Measurements from ENCODE around the gene NOTCH1.

NOTCH1 gene

DNA sequence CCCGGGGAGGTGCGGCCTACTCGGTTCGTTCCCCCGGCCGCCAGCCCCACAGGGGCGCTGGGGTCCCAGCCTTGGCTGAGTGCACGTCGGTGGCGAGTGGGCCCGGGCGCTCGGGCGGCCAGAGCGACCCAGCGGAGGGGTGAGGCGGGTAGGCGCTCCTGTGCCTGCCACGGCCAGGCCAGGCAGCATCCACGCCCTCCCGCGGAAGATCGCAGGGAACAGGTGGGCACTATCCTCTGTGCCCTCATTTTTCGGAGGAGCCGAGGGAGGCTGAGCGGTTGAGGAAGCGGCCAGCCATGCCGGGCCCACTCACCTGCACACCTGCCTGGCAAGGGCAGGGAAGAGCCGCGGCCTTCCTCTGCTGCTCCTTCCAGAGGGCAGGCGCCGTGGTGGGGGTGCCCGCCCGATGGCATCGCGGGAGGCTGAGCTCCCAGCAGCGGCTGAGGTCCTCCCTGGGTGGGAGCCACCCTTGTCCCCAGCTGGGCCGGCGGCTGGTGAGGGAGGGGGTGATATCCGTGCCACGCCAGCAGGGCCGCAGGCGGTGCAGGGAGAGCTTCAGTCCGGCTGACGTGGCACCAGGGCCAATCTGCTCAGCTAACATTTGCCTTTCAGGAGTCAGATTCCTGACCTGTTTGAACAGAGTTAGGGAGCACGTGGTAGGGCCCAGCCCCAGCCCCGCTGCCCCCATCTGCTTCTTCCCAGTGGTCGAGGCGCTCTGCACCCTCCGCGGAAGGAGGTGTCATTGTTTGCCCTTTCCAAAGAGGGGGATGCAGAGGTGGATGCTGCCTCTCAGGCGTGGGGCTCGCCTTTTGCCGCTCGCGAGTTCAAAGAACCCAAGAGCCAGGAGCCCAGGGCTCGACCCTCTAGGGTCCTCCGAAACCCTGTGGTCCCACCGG is 61.4 kb downstream of the NOTCH1 start:
- no peak for DNase-seq (ENCODE audit: low spot score)

GRCh38 chr9:136483589-136484152 is 62.2 kb downstream of the NOTCH1 start:
- peak; percentile 94 for DNase-seq (ENCODE audit: low spot score)

DNA sequence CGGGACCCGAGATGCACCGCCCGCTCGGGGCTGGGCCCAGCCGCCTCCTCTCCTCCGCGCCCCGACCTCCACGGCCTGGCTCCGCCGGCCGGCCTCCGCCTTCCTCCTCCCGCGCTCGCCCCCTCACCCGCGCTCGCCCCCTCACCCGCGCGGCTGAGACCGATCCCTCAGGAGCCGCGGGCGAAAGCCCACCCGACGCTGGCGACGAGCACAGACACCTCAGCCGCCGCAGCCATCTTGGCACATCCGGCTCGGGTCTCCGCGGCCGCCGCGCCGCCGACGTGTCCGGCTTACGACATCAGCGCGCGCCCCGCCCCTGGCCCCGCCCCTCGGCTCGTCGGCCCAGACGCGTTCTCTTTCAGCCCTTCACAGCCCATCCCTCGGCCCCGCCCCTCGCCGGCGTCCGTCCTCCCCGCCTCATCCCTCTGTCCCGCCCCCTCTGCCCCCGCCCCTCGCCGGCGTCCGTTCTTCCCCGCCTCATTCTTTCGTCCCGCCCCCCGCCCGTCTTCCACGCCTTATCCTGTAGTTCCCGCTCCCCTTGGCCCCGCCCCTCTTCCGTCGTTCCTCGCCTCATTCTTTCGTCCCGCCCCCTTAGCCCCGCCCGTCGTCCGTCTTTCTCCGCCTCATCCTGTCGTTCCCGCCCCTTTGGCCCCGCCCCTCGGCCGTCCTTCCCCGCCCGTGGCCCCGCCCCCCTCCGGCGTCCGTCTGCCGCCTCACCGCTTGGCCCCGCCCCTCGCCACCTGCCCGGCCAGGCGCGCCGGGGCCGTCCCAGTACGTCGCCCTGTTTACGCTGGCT is 62.9 kb downstream of the NOTCH1 start, which contains the start of gene SEC16A:
SEC16A (minus strand) TSS at position 248 of the 796 bp plus-strand sequence. CDS start 5,425 bp downstream, outside the sequence.
- DNase-seq (ENCODE audit: low spot score): peak; percentile 99

- peak; percentile 55 for DNase-seq (ENCODE audit: low spot score)
Observed at GRCh38 chr9:136482046-136482792, 63.6 kb downstream of the NOTCH1 start.

DNA sequence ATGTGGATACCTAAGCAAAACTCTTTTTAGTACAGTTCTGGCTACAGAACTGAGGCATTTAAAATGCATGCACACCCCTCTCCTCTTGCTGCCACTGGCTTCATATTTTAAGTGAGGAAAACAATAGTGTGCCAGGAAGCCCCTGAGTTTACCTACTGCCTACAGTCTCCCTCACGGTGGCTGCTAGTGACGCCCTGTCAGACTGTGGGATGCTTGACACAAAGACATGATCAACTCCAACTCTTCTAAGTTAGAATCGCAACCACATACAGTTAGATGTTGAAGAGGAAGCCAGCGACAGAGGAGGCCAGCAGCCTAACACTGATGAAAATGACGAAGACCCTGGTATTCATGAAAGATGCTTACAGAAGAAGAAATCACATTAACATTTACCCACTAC is 64.3 kb downstream of the NOTCH1 start:
- DNase-seq (ENCODE audit: low spot score): no peak

DNA sequence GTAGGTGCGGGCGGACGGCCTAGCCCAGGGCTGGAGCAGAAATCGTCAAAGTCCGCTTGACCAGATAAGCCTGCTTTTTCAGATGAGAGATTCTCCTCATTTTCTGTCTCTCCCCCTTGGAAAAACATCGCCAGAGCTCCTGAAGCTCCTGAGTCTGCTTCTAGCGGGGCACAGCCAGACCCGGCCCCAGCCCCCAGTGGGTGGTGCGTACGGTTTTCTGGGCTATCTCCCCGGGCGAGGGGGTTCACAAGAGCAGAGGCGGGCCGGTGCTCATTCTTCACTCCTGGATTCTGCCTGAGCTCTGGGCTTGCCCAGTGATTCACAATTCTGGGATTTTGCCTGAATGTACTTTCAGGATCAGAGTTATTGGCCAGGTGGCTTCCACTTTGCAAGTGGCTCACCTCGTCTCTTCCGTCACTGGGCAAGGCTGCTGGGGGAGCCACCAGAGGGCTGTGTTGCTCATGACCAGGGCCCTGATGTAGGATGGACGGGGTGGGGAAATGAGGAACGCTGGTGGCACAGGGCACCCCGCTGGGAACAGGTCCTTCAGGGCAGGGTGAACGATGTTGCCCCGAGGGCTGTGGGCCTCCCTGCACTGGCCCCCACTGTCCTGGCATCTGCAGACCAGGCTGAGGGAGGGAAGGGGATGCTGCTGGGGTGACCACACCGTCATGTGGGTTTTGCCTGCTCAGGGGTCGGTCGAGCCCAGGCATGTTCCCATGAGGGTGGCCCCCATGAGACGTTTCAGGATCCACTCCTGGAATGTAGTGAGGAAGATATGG is 69.3 kb downstream of the NOTCH1 start:
- no peak for DNase-seq (ENCODE audit: low spot score)

GRCh38 chr9:136474974-136475865 is 70.6 kb downstream of the NOTCH1 start:
- no peak for DNase-seq (ENCODE audit: low spot score)

DNA sequence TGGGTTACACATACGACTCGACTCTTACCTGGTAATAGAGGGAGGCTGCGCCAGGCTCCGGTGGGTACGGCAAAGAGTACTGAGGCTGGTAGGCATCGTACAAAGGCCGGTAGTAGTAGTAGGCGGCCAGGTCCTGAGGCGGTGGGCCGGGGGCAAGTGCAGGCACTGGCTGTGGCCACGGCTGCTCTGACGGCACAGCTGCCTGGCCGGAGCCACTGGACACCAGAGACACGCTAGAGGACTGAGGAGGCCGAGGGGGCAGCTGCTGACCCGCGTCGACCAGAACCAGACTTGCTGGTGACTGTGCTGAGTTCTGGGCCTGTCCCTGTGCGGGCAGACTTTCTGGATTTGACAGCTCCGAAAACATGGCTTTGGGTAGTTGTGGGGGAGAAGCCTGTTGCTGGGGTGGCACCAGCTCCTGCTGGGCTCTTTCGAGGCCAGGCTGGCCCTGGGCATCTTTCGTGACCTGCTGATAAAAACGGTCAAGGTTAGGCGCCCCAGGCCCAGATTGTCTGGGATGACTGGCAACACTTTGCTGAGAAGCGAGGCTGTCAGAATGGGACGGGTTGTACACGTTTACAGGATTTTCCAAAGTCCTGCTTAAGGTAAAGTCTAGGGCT is 71.7 kb downstream of the NOTCH1 start:
- DNase-seq (ENCODE audit: low spot score): no peak

GRCh38 chr9:136473354-136473721 is 72.5 kb downstream of the NOTCH1 start:
- no peak for DNase-seq (ENCODE audit: low spot score)

DNA sequence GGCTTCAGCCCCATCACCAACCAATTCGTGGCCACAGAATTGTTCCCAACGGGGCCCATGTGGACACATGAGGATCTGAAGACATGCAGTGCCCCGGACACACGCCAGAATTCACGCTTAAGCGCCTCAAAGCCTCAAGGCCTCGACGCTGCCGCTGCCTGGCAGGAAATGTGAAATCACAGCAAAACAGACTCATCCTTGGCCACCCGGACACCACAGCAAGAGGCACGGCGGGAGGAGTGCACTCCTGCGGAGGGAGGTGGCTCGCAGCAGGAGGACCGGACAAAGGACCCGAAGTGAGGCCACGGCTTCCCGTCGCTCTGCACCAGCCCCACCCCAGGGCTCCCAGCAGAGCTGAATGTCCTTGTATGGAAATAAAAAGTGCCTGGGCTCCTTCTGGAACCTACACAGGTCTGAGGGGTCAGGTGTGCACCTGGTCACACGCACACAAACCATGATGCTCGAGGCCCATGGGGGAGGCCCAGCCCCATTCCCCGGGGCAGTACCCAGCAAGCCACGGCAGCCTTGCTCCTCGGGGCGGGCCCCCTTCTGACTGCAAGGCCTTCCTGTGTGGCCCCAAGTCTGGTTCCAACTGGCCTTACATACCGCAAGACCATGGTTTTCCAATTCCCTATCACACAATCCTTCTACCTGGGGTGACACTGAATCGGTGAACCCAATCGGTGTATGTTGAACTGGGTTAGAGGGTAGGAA is 73.1 kb downstream of the NOTCH1 start:
- no peak for DNase-seq (ENCODE audit: low spot score)

DNA sequence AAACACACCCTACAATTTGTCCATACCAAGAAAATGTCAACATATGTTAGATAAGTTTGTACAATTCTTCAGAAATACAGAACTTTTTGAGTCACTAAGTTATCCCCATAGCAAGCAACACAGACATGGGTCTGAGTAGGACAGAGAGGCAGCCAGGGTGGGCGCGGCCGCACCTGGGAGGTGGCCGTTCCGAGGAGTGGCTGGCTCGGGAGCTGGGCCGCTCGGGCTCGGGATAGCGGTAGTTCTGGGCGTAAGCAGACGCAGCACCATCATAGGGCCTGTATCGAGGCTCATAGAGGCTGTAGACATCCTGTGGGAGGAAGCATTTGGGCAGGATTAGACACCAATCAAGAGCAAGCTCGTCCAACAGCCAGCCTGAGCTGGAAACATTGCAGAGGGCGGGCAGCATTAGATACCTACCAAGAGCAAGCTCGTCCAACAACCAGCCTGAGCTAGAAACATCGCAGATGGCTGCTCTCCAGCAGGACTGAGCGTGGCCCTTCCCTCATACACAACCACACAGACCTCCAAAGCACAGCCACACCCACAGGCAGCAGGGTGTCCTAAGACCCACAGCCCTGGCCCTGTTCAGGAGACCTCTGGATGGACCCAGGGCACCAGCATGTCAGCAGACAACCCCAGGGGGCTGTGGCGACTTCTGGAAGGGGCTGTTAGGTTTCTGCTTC is 73.9 kb downstream of the NOTCH1 start:
- DNase-seq (ENCODE audit: low spot score): no peak

- no peak for DNase-seq (ENCODE audit: low spot score)
Observed at GRCh38 chr9:136470792-136471469, 74.9 kb downstream of the NOTCH1 start.

GRCh38 chr9:136470356-136470755 is 75.5 kb downstream of the NOTCH1 start:
- no peak for DNase-seq (ENCODE audit: low spot score)

GRCh38 chr9:136467766-136468165 is 78.1 kb downstream of the NOTCH1 start:
- no peak for DNase-seq (ENCODE audit: low spot score)

DNA sequence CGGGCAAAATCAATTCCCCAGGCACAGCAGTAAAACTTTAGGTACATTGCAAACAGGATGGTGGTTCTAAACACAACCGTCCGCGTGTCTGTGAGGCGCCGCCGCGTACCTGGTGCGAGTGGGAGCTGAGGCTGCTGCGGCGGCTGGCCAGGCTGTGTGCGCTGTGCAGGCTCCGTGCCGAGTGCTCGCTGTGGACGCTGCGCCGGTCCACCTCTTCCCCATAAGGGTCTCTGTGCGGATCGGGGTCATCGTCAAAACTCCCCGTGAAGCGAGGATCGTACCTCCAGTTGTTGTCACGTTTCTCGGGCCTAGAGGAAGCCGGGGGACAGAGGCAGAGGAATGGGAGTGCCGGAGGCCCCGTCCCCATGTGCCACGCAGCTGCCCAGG is 79.7 kb downstream of the NOTCH1 start:
- no peak for DNase-seq (ENCODE audit: low spot score)

DNA sequence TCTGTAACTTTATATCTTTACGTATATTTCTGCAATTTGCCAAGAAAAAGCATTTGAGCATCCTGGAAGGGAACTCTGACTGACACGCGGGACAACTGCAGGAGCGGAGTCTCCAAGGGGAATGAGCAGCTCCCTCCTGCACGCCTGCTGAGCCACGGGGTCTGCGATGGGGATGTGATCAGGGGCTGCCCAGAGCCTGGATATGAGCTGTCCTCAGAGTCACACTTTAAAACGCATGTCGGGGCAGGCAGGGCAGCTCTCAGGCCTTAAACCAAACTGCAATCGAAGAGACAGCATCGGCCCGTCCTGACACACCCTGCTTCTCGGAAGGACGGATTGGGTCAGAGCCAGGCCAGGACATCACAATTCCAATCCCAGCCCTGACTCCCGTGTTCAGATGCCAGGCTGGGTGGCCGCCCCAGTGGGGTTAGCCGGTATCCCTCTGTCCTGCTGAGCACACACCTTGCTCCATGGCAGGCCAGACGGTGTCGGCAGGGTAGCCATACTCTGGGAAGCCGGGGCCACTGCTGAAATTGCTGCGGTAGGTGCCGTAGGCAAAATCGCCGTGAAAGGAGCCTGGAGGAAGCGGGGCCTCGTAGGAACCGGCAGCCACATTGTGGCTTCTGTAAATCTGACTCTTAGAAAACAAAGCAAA is 80.2 kb downstream of the NOTCH1 start:
- no peak for DNase-seq (ENCODE audit: low spot score)

DNA sequence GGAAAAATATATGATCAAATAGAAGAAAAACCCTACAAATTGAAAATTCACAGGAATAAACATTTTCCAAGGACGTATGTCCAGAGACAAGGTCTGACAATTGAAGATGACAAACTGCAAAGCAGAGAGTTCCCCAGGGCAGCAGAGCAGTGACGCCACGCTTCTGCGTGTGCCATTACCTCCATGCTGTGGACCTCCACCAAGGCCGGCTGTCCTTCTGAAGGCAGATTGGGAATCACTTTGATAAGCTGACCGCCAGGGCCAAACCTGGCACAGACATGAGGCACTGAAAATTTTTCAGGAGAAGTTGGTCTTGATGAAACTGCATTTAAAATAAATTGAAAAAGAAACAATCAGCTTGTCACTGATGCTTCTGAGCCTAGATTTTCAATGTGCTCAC is 81.6 kb downstream of the NOTCH1 start:
- no peak for DNase-seq (ENCODE audit: low spot score)

Measured in CD4-positive, alpha-beta T cell treated with Interleukin-15 for 4 hours (primary cell).